ENCODE data around the gene SHROOM2.
A peak's percentile ranks its signal among the peaks of the same experiment; 100 is the strongest.

The SHROOM2 gene

DNA sequence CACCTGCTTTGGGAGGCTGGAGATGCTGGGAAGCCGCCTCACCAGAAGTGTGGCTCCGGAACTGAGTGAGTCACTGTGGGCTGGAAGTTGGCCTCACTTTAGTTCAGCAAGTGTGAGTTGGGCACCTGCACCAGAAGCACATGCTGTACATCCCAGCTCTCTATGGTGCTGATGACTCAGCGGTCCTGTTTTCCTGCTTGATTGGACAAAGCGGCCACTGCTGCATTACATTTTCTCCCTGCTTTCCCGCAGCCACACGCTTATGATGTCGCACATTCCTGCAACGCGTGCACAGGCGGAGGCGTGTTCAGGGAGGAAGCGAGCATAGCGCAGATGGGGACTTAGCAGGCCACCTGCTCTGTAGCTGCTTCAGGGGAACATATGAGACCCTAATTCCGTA, 154.2 kb downstream of the SHROOM2 start:
- DNase-seq (ENCODE audit: low spot score) = no peak

DNA sequence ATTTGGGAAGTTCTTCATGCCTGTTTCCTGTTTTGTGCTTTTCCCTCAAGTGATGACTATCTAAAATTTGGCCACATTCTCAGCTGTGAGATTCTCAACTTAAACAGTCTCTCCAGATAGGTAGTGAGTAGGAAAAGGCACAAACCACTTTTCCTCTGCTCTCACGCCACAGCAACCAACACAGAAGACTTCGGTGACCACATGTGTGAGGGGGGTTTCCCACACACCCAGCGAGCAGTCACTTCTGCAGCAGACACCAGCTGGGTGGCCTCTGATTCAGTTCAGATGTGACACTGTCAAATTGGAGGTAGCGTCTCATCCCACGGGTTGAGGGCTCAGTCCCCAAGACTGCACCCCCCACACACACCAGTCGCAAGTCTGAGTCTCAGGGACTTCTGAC, 155.9 kb downstream of the SHROOM2 start:
- no peak for DNase-seq (ENCODE audit: low spot score)

GRCh38 chrX:9943420-9943819, 157.2 kb downstream of the SHROOM2 start:
- DNase-seq (ENCODE audit: low spot score) = no peak

DNA sequence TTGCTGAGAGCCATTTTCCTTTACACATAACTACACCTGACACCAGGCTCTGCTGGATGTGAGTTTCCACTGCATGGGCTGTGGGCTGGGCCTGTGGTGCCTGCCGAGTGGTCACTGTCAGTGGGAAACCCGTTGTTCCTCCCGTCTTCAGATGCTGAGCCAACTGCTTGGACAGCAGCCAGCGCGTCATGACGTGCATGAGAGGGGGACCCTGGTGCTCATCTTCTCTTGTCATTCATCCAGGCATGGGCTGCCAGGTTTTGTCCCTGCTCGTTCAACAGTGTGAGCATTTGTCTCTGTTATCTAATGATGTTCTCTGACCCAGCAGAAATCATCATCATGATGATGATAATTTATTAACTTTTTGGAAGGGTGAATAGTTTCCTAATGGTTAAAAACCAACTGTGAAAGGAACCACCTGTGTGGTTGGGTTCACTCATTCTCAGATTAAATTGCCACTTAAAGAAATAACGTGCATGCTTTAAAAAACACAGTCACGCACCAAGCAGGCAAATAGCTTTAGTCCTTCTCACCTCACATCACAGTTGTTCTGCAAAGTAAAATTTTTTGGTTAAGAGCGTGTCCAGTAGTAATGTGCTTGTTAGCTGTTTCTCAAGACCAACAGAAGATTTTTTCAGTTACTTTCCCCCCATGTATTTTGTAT, 161.0 kb downstream of the SHROOM2 start:
- no peak for DNase-seq (ENCODE audit: low spot score)

DNA sequence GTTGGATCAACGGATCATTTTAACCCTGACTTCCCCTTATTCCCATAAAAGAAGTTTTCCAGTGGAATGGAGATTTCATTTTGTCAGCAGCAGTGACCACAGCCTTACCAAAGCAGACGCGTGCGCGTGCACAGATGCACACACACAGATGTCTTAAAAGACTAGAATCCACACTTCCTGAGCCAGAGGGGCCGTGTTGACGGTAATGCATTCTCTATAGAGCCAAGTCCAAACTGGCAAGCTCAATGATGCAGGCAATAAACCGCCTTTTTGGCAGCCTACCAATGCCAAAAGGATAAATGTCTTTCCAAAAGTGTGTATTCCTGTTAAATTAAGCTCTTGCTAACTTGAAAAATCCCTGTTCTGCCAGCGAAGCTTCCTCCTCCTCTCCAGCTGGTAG, 162.2 kb downstream of the SHROOM2 start:
- DNase-seq (ENCODE audit: low spot score) = no peak

DNA sequence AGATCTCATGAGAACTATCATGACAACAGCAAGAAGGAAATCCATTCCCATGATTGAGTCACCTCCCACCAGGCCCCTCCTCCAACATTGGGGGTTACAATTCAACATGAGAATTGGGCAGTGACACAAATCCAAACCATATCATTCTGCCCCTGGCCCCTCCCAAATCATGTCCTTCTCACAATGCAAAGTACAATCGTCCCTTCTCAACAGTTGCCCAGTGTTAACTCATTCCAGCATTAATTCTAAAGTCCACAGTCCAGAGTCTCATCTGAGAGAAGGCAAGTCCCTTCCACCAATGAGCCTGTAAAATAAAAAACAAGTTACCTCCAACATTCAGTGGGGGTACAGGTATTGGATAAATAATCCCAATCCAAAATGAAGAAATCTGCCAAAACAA, 166.1 kb downstream of the SHROOM2 start:
- DNase-seq (ENCODE audit: low spot score) = no peak

- no peak for DNase-seq (ENCODE audit: low spot score)
Measured at GRCh38 chrX:9953396-9953795, 167.2 kb downstream of the SHROOM2 start.

DNA sequence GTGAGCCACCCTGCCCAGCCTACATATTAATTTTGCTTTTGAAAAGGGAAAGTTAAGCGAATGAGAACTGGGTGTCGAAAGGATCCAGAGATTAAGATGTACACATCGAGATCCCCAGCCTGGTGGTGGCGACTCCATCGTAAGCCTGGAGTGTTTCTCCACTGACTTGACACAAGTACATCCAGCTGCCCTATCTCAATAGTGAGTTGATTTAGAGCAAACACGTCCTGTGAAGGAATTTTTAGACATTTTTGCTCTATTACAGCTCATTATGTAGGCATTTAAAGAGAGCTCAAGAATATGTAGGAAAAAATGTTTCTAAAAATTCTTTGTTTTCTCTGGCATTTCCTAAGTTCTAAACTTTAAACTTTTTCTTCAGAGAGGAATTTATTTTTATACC, 169.3 kb downstream of the SHROOM2 start:
- DNase-seq (ENCODE audit: low spot score) = no peak

- no peak for DNase-seq (ENCODE audit: low spot score)
Measured at GRCh38 chrX:9957743-9958142, 171.5 kb downstream of the SHROOM2 start.

DNA sequence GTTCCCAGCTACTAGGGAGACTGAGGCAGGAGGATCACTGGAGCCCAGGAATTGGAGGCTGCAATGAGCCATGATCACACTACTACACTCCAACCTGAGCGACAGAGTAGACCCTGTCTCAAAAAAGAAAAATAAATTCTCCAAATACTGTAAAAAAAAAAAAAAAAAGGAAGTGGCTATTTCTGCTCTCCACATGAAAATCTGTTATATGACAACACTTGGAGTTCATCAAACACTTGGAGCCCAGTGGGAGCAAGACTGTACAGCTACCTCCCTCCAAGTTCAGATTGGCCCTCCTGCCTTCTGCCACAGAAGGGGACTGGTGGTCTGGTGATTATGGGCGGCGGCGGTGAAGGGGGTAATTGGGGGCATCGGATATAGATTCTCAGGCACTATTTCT, 172.0 kb downstream of the SHROOM2 start:
- DNase-seq (ENCODE audit: low spot score) = no peak

DNA sequence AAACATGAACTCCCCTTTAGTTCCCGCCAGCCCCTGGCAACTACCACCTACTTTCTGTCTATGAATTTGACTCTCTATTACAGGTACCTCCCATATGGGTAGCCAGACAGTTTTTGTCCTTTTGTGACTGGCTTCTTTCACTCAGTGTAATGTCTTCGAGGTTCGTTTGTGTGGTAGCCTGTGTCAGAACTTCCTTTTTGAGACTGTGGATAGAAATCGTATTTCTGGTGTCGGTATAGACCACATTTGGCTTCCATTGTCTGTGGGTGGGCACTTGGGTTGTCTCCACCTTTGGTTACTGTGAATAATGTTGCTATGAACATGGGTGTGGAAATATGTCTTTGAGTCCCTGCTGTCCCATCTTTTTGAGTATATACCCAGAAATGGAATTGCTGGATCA, 175.5 kb downstream of the SHROOM2 start:
- no peak for DNase-seq (ENCODE audit: low spot score)

GRCh38 chrX:9966775-9967408, 180.7 kb downstream of the SHROOM2 start, which contains the start of gene CLDN34:
Gene CLDN34 (plus strand): TSS chrX:9967358. CDS start chrX:9967358, 0 bp downstream.
- DNase-seq (ENCODE audit: low spot score) = no peak

DNA sequence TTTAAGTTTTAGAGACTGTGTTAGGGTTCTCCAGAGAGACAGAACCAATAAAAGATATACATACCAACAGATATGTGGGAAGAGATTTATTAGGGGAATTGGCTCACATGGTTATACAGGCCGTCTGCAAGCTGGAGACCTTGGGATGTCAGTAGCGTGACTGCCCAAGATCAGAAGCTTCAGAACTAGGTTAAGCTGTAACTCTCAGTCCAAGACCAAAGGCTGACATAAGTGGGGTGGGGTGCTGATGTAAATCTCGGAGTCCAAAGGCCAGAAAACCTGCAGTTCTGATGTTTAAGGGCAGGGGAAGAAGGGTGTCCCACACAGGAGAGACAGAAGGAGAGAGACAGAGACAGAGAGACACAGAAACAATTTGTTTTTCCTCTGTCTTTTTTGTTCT, 191.4 kb downstream of the SHROOM2 start:
- DNase-seq (ENCODE audit: low spot score) = no peak

- DNase-seq (ENCODE audit: low spot score) = no peak
Measured at GRCh38 chrX:9980401-9980800, 194.2 kb downstream of the SHROOM2 start.

DNA sequence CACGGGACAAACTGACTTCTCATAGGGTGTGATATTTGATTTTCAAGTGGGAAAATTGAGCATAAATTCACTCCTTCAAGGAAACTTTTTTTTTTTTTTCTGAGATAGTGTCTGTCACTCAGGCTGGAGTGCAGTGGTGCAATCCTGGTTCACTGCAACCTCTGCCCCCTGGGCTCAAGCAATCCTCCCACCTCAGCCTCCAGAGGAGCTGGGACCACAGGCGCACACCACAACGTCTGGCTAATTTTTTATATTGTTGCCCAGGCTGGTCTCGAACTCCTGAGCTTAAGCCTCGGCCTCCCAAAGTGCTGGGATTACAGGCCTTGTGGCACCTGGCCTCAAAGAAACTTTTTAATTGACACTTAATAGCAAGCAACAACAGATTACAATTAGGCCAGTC, 194.7 kb downstream of the SHROOM2 start:
- DNase-seq (ENCODE audit: low spot score) = no peak

- no peak for DNase-seq (ENCODE audit: low spot score)
Measured at GRCh38 chrX:9983441-9983840, 197.2 kb downstream of the SHROOM2 start.

DNA sequence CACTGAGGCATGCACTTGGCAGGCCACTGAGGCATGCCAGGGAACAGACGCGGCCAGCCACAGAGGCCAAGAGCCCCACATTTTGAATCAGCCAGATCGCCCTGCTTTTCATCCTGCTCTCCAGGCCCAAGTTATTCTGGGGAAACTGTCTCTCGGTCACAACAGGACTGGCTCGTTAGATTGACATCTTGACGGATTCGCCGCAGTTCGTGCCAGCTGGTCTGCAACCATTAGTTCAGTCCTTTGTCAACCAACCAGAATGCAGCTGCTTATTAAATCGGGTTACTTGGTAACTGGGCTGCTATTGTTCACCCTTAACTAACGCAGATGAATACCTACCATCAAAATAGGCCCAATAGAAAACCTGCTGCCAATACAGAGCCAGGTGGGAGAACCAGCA, 197.6 kb downstream of the SHROOM2 start:
- DNase-seq (ENCODE audit: low spot score) = no peak

DNA sequence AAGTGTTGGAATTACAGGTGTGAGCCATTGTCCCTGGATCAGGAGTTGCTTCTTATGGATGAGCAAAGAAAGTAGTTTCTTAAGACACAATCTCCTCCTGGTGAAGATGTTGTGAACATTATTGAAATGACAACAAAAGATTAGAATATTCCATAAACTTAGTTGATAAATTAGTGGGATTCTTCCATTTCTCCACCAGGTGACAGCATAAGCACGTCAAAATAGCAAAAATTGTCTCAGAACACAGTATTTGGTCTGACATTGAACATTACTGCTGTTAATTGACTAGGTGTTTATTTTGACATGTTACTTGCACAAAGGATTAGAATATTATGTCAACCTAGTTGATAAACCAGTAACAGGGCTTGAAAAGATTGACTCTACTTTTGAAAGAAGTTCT, 202.5 kb downstream of the SHROOM2 start:
- DNase-seq (ENCODE audit: low spot score) = peak; percentile 0

- DNase-seq (ENCODE audit: low spot score) = no peak
Measured at GRCh38 chrX:9992061-9992460, 205.8 kb downstream of the SHROOM2 start.

DNA sequence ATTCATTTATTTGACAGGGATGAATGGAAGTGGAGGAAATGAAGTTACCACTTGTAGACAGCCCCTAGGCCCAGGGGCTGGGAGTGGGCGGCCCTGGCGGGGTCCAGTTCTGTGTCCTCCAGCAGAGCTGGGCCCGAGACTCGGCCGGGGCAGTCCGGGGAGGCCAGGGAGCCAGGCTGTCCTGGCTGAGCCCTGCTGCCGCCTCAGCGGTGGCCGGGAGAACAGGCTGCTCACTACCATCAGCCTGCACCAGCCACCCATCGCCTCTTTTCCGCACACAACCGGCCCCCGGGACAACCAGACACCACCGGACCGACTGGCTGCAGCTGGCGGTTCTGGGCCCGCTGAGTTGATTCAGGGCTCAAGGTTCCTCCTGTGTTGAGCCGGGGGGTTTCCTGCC, 206.5 kb downstream of the SHROOM2 start:
- DNase-seq (ENCODE audit: low spot score) = no peak

- DNase-seq (ENCODE audit: low spot score) = peak; percentile 54
Measured at GRCh38 chrX:9995855-9996339, 209.7 kb downstream of the SHROOM2 start.

- no peak for DNase-seq (ENCODE audit: low spot score)
Measured at GRCh38 chrX:9997041-9997440, 210.8 kb downstream of the SHROOM2 start.

GRCh38 chrX:9997524-9997923, 211.3 kb downstream of the SHROOM2 start:
- no peak for DNase-seq (ENCODE audit: low spot score)

All from LoVo (cell line).